ENCODE results near the gene LIX1L.

LIX1L gene

GRCh38 chr1:145891587-145892485 is 66.0 kb downstream of the LIX1L start:
- peak in 3 of 4 experiments; percentile 10 to 40 (median 18) for DNase-seq

GRCh38 chr1:145891143-145891542 is 66.7 kb downstream of the LIX1L start:
- no peak for DNase-seq

GRCh38 chr1:145889722-145890121 is 68.1 kb downstream of the LIX1L start:
- DNase-seq = no peak

- DNase-seq = no peak
Observed at GRCh38 chr1:145887631-145888030, 70.2 kb downstream of the LIX1L start.

GRCh38 chr1:145886816-145887215 is 71.0 kb downstream of the LIX1L start:
- DNase-seq = no peak

GRCh38 chr1:145886390-145886789 is 71.4 kb downstream of the LIX1L start:
- DNase-seq = no peak

- DNase-seq = peak; percentile 40 to 87 (median 65)
Observed at GRCh38 chr1:145885738-145886287, 72.0 kb downstream of the LIX1L start, which contains the start of gene ANKRD35. ANKRD35 (minus strand) TSS chr1:145885866; CDS start chr1:145885758, 108 bp downstream.

- DNase-seq = no peak
Observed at GRCh38 chr1:145884675-145885074, 73.1 kb downstream of the LIX1L start.
